Transverse colon (tissue), 4 donors: ENCODE data around the gene HIVEP3. TPM values are rescaled to one million over a fixed set of nuclear protein-coding genes. Genes with fewer than 3 reads are reported as not detected.

Experiments used
- DNase-seq: peaks from one replicate; pipeline ENCODE4 v3.0.0-alpha.2; 2019
- H3K27ac ChIP-seq, 4 donors: fragments of 200-600 bp; sonication (generic); 2 replicates each; pipeline ENCODE4 v1.5.1; 2016 to 2018; ENCODE audit warnings: inconsistent platforms in 4 of 4
- H3K27me3 ChIP-seq: fragments of 200-600 bp; sonication (generic); 2 replicates; pipeline ENCODE4 v1.5.1; 2017; ENCODE audit warnings: inconsistent platforms
- H3K36me3 ChIP-seq, 4 donors: fragments of 200-600 bp; sonication (generic); 2 replicates each; pipeline ENCODE4 v1.5.1; 2017 to 2019; ENCODE audit warnings: inconsistent platforms in 4 of 4
- H3K4me1 ChIP-seq, 4 donors: fragments of 200-600 bp; sonication (generic); 2 replicates each; pipeline ENCODE4 v1.5.1; 2017 to 2020; ENCODE audit warnings: inconsistent platforms in 4 of 4
- H3K4me3 ChIP-seq, 4 donors: fragments of 200-600 bp; sonication (generic); 1 replicate in 1 of 4; 2 replicates in 3 of 4; pipeline versions ENCODE4 v1.5.1 to v1.6.1; 2017 to 2019; ENCODE audit warnings: inconsistent platforms in 4 of 4
- H3K9me3 ChIP-seq, 2 donors: fragments of 200-600 bp; sonication (generic); 2 replicates each; pipeline ENCODE4 v1.5.1; 2017 to 2019; ENCODE audit warnings: inconsistent platforms in 2 of 2
- EP300 ChIP-seq: sonication (generic); formaldehyde crosslinking; IDR thresholded peaks from one replicate; pipeline ENCODE4 v1.6.1; 2017; ENCODE audit warnings: antibody characterized with exemption, low read depth
- POLR2A ChIP-seq: fragments of 450-650 bp; IDR thresholded peaks from one replicate; pipeline ENCODE4 v1.6.1; 2016; ENCODE audit warnings: antibody characterized with exemption, mild to moderate bottlenecking, moderate library complexity
- POLR2AphosphoS5 ChIP-seq, 3 donors: sonication (generic); formaldehyde crosslinking; IDR thresholded peaks; one replicate each; pipeline ENCODE4 v1.6.1; 2016; ENCODE audit warnings: antibody characterized with exemption in 3 of 3
- WGBS, 2 donors: methylation state at CpG; one replicate each; pipeline ENCODE4 v1.1.5; 2018; ENCODE audit warnings: low coverage in 1 of 2; 5-methylcytosine and 5-hydroxymethylcytosine counted together
- in situ Hi-C, 4 donors: fragments of 200-750 bp; cut with MboI; loops; one replicate each; pipeline versions ENCODE4 v1.15.0 to v1.15.1; 2017; ENCODE audit warnings: low sequenced_read_pairs in 3 of 4, low pct_ligation_motif_present in 1 of 4, low pct_unique_long_range_greater_than_20kb in 1 of 4
- intact Hi-C: fragments of 100-400 bp; cut with DNase I; formaldehyde crosslinking; loops from one replicate; pipeline ENCODE4 v1.15.1; 2023; ENCODE audit warnings: low total_unique reads
- total RNA-seq, 4 donors: library from RNA; depleted of rRNA; stranded (reverse); fragments of >200 nt; gene quantifications; one replicate each; pipeline ENCODE4 v1.1.0, GENCODE V29; 2016
- TF ChIP-seq, protein P1 (sequence below), 5 experiments: fragments of 200-600 bp in 3 of 5; fragments of 450-650 bp in 2 of 5; sonication (generic) in 3 of 5; IDR thresholded peaks; 1 replicate in 2 of 5; 2 replicates in 3 of 5; pipeline ENCODE4 v1.5.1; 2016 to 2017; ENCODE audit warnings: antibody characterized with exemption in 5 of 5, inconsistent platforms in 3 of 5, mild to moderate bottlenecking in 2 of 5, moderate library complexity in 1 of 5

The HIVEP3 gene
- total RNA-seq, 4 donors from 2014 or later: 3.7 to 15.0 (median 5.2) TPM

DNA sequence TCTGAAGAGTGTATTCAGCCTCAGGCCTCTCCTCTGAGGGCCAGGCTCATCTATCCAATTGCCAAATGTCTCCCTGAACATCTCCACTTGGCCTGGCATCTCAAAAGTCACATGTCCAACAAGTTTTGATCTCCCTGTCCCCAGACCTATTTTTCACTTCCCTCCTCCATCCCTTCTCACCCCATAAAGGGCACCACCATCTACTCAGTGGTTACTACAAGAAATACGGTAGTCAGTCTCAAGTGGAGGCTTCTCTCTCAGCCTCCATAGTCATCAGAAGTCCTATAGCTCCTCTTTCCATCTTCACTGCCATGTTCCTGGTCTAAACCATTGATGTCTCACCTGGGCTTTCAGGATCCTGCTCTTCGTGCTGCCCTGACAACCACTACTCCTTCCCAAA lies 351.8 kb downstream of the HIVEP3 start:
- DNase-seq: no peak
- WGBS, 2 donors: 83 to 93% methylated on average over 1 to 2 of the region's 2 CpGs
- intact Hi-C loops: no loop called here
- Histone ChIP-seq H3K27me3 (no peaks in the 10 kb centered on the region), H3K9me3 (no peaks in the 10 kb centered on the region), H3K4me3 (no peak overlapping the region), H3K27ac (no peak overlapping the region), H3K4me1 (no peaks in the 10 kb centered on the region), H3K36me3 (no peaks in the 10 kb centered on the region)
- TF ChIP-seq EP300 (no peak), POLR2AphosphoS5 (IDR thresholded peaks at IDR 0.05) (no peak), POLR2A (no peak)
- TF ChIP-seq, protein P1, sequence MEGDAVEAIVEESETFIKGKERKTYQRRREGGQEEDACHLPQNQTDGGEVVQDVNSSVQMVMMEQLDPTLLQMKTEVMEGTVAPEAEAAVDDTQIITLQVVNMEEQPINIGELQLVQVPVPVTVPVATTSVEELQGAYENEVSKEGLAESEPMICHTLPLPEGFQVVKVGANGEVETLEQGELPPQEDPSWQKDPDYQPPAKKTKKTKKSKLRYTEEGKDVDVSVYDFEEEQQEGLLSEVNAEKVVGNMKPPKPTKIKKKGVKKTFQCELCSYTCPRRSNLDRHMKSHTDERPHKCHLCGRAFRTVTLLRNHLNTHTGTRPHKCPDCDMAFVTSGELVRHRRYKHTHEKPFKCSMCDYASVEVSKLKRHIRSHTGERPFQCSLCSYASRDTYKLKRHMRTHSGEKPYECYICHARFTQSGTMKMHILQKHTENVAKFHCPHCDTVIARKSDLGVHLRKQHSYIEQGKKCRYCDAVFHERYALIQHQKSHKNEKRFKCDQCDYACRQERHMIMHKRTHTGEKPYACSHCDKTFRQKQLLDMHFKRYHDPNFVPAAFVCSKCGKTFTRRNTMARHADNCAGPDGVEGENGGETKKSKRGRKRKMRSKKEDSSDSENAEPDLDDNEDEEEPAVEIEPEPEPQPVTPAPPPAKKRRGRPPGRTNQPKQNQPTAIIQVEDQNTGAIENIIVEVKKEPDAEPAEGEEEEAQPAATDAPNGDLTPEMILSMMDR (IDR thresholded peaks at IDR 0.05): no peak
- in situ Hi-C loops: loop anchor here in 1 of 4 donors (25.0 kb wide), 1 partner anchor 570 kb away; no protein-coding TSS in a partner anchor

GRCh38 chr1:41566274-41566885 lies 352.3 kb downstream of the HIVEP3 start:
- H3K9me3 ChIP-seq: no peaks in the 10 kb centered on the region
- TF ChIP-seq POLR2AphosphoS5 (IDR thresholded peaks at IDR 0.05) (no peak), POLR2A (no peak), EP300 (no peak)
- TF ChIP-seq, protein P1 (IDR thresholded peaks at IDR 0.05): no peak
- intact Hi-C loops: no loop called here
- no peak overlapping the region for H3K4me3 ChIP-seq
- H3K4me1 ChIP-seq: no peaks in the 10 kb centered on the region
- no peaks in the 10 kb centered on the region for H3K36me3 ChIP-seq
- H3K27ac ChIP-seq: no peak overlapping the region
- WGBS, 2 donors: 91% methylated on average over 5 of the region's 5 CpGs; no CpG with 5 or more reads in 1 of the 2 donors
- no peaks in the 10 kb centered on the region for H3K27me3 ChIP-seq
- DNase-seq: no peak
- in situ Hi-C loops: loop anchor here in 1 of 4 donors (25.0 kb wide), 1 partner anchor 571 kb away; no protein-coding TSS in a partner anchor

DNA sequence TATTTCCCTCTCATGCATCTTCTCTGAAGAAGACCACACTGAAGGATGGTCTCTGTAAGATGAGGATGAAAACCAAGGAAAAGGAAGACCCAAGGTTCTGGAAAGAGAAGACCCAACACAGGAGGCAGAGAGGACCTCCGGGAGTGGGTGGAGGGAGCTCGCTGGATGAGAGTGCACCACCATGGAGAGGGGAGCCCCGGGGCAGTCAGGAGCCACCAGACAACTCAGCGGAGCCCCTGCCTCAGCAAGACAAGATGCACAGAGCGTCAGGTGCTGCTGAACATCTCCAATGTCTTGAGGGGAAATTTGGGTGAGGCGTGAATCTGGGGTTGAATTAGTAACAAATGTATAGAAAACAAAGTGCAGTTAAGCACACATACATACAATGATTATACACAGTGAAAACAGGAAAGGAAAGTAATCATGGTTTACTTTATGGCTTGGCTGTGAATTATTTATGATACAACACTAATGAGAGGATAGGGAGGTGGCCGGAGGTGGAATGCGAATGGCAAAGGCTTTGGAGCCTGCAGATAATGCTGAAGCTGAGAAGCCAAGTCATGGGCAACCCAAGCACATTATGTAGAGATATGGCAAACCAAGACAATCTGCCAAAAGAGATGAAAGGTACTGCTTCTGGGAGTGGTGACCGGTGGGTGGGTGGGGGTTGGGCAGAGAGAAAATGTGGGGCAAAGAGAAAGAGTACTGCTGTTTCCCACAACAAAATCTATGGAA lies 353.8 kb downstream of the HIVEP3 start:
- WGBS, 2 donors: 91 to 95% methylated on average over 3 to 9 of the region's 9 CpGs
- TF ChIP-seq, protein P1 (IDR thresholded peaks at IDR 0.05): no peak
- TF ChIP-seq POLR2AphosphoS5 (IDR thresholded peaks at IDR 0.05): no peak
- Histone ChIP-seq H3K9me3 (no peaks in the 10 kb centered on the region), H3K4me1 (no peaks in the 10 kb centered on the region), H3K4me3 (no peak overlapping the region), H3K27ac (no peak overlapping the region), H3K27me3 (no peaks in the 10 kb centered on the region), H3K36me3 (no peaks in the 10 kb centered on the region)
- no peak for DNase-seq
- intact Hi-C loops: no loop called here
- in situ Hi-C loops: loop anchor here in 1 of 4 donors (25.0 kb wide), 1 partner anchor 572 kb away; no protein-coding TSS in a partner anchor

DNA sequence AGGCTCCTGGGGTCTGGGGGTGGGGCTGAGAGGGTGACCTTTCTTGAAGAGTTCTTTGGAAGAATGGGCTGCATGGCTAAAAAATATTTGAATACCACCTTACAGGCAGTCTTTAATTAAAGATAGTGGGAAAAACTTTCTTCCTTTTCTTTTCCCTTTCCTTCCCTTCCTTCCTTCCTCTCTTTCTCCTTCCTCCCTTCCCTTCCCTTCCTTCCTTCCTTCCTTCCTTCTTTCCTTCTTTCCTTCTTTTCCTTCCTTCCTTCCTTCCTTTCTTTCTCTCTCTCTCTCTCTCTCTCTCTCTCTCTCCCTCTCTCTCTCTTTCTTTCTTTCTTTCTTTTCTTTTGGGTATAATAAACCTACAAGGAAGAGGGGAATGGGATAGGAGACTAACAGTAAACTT lies 356.4 kb downstream of the HIVEP3 start:
- no peaks in the 10 kb centered on the region for H3K36me3 ChIP-seq
- H3K4me3 ChIP-seq: no peak overlapping the region
- intact Hi-C loops (no loop called here), in situ Hi-C loops (loop anchor here in 1 of 4 donors (25.0 kb wide), 1 partner anchor 575 kb away; no protein-coding TSS in a partner anchor)
- H3K27me3 ChIP-seq: no peaks in the 10 kb centered on the region
- no peaks in the 10 kb centered on the region for H3K9me3 ChIP-seq
- no peaks in the 10 kb centered on the region for H3K4me1 ChIP-seq
- DNase-seq: no peak
- TF ChIP-seq POLR2AphosphoS5 (IDR thresholded peaks at IDR 0.05) (no peak), EP300 (no peak), POLR2A (no peak)
- TF ChIP-seq, protein P1 (IDR thresholded peaks at IDR 0.05): no peak
- H3K27ac ChIP-seq: no peak overlapping the region
